NCI-H446 (cell line): ENCODE measurements around the gene ADAMTS14.

Experiments
- DNase-seq, 2 experiments: peaks; one replicate each; lab custom pipeline; 2025; lab: John Stamatoyannopoulos, UW

The ADAMTS14 gene

GRCh38 chr10:70784471-70784870 is 112.2 kb downstream of the ADAMTS14 start:
- DNase-seq, result no peak

DNA sequence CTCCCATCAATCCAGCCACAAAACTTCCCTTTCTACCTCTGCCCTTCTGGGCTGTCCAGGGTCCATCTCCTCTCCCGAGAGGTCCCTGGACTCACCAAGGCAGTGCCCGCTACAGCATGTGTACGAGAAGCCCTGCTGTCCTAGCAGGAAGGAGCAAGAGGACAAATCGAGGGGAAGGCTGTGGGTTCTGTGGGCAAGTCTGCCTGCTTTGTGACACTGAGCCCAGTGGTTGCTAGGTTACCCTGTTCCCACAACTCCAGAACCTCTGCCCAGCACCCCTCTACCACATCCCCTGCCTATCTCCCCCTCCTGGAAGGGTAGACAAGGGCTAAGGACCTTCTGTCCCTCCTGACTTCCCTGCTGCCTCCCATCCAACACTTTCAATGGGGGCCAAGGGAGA is 112.9 kb downstream of the ADAMTS14 start, which contains the start of gene TBATA:
TBATA (minus strand) TSS at position 188 of the 400 bp plus-strand sequence. CDS start 1,998 bp downstream, outside the sequence.
- no peak for DNase-seq

DNA sequence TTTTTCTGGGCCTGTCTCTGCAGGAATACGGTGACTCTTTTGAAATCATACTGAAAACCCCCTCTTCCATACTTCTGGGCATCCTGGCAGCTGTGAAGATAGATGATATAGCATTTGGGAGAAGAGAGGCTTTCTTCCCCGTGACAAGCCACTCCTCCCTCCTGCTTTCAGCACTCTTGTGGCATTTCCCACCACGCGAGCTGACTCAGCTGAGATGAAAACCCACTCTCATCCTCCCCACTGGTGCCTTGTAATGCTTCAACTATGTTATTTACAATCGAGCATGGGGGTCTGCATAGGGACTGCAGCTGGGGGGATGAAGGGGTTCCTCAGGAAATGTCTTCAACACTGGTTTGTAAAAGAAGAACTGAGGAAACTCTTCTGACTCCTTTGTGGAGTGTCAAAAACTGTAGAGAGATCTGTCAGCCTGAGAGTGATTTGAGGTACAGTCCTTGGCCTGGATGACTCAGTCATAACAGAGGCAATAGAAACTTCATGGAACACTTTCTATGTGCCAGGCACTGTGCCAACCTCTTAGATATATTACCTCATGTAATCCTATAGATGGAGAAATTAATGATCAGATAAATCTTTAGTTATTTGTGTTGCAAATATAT is 114.6 kb downstream of the ADAMTS14 start:
- no peak for DNase-seq

DNA sequence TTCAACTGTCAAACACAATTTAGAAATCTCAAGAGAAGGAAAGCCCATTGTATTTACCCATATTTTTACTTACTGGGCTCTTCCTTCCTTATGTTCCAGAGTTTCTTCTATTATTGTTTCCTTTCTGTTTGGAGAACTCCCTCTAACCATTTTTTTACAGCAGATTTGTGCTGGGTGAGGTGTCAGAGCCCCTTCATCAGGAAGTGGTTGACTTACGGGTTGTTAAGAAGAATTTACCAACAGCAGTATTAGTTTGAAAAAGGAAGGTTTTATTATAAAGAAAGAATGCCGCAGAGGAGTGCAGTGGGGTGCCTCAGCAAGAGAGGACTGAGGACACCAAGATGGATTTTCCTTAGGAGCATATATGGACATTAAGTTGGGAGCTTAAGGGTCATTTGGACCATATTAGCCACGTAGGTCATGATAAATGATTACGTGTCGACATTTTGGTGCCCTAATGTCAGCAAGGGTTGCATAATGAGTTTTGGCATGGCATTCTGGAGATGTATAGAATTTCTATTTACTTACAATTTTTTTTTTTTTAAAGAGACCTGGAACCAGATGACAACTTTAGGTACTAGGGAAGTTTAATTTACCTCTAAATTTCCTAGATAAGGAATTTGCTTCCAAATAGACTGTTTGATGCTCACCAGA is 119.2 kb downstream of the ADAMTS14 start:
- no peak for DNase-seq

GRCh38 chr10:70795613-70796012 is 123.3 kb downstream of the ADAMTS14 start:
- no peak for DNase-seq

- DNase-seq, result no peak
Measured at GRCh38 chr10:70797840-70798239, 125.5 kb downstream of the ADAMTS14 start.

- DNase-seq, result no peak
Measured at GRCh38 chr10:70799124-70799523, 126.8 kb downstream of the ADAMTS14 start.

GRCh38 chr10:70801854-70802253 is 129.5 kb downstream of the ADAMTS14 start:
- no peak for DNase-seq

DNA sequence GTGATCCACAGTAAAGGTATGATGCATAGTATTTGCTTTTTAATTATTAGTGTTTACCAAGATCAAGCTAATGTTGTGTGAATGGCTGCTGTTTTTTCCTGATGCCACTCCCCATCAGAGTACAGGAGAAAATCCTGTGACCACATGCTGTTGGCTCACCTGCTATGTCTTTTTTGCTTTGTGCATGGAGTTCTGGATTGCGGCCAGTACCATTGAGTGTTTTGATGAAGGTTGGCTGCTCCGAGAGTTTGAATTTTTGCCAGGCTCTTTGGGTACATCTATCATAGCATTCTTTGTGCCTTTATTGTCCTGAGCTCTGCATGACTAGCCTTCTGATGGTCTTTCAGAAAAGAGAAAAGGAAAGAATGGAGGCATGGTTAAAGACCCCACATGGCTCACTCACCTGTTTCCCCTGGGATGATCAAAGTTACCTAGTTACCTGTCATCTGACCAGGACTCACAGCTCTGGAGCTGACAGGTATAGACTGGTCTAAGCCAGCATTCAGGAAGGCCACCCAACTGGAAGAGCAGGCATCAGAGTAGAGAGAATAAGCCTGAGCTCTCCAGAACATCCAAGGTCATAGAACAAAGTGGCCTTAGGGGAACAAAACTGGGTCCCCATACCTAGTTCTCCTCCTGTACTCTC is 131.6 kb downstream of the ADAMTS14 start:
- peak in 1 of 2 experiments; percentile 67 for DNase-seq

DNA sequence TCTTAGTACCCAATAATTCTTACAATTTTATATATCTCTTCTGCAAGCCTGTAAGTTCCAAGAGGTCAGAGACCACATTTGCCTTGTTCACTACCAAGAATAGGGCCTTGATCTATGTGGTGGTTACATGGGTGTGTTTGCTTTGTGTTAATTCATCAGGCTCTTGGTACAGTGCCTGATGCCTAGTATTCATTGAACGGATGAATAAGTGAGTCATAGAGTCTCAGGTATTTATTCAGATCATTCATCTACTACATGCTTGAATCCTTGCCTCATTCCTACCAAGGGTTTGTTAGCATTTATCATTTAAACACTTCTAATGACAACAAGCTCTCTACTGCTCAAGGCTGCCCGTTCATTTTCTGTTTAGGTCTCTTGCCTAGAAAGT is 132.1 kb downstream of the ADAMTS14 start:
- no peak for DNase-seq

GRCh38 chr10:70805619-70806215 is 133.4 kb downstream of the ADAMTS14 start:
- DNase-seq, result no peak

DNA sequence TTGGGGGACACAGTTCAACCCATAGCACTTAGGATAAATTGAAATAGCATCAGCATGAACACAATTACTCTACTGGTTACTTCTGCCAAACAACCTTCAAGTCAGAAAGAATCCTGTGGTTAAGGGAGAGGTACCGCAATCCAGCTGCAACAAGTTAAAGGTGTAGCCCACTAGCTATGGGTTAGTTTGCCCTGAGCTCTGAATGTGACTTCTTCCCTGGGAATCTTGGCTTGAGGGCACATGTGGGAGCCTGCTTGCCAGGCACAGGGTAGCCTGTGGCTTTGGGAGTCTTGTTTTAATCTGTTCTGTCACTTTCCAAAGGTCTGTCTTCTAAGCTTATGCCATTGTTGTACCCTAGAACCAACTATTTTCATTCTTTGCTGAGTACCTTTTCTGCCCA is 134.5 kb downstream of the ADAMTS14 start:
- DNase-seq, result no peak

DNA sequence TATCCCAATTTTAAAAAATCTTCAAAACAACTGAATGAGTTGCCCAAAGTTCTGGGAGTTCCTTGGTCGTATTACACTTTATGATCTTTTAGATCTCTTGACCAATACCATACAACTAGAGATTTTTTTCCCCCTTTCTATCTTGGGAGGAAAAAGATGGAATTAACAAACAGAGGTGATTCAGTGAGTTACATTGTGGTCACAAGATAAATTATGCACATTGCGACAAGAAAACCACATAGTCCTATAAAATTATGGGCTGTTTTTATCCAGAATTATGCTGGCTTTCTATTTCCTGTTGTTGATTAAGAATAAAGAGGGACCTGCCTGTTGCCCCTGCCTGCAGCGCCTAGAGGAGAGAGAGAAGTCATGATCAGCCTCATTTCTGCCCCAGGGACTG is 135.2 kb downstream of the ADAMTS14 start:
- no peak for DNase-seq

GRCh38 chr10:70809011-70809611 is 136.8 kb downstream of the ADAMTS14 start:
- DNase-seq, result no peak

DNA sequence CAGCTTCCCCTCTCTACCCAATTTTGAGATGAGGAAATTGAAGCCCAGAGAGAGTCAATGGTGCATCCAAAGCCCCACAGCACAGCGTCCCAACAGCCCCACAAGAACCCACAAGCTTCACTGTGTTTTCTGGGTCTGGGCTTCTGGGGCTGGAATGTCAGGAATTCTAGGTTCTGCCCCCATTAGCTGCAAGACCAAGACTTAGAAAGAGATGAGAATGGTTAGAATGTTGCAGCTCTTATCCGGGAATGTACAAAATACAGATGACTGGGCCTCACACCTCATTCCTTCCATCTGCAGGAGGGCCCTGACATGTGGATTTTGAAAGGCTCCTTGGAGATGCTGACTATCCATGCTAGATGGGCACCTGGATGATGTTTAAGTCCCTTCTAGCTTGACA is 137.4 kb downstream of the ADAMTS14 start:
- DNase-seq, result no peak

- DNase-seq, result no peak
Measured at GRCh38 chr10:70810967-70811366, 138.7 kb downstream of the ADAMTS14 start.

DNA sequence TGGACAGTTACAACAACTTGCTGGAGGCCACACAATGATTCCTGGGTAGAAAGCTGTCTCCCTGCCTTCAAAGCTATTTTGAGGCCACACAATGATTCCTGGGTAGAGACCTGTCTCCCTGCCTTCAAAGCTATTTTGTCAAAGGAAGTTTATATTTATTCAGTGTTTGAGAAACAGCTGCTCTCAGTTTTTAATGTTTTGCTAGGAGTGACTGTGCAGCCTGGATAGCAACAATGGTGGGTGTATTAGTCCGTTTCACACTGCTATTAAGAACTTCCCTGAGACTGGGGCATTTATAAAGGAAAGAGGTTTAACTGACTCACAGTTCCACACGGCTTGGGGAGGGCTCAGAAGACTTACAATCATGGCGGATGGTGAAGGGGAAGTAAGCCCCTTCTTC is 139.6 kb downstream of the ADAMTS14 start:
- DNase-seq, result no peak
